Stimulated activated naive B cell treated with anti-CD40 and anti-IgM and Interleukin-4, amounts not matched to agents 10 μg/mL and 1 μg/mL and 100 μg/mL, for 72 hours (primary cell): ENCODE data around the gene GGA2.
"Not testable (repeated sequence)": the region's sequence is repeated elsewhere in the genome, so short reads cannot be mapped to it uniquely, and the experiment has no call there.

Source experiments
- ATAC-seq, 2 donors: fragments of 150-1000 bp; cut with Tn5 transposase; replicated peaks; 2 replicates each; pipeline ENCODE4 v1.10.0; 2021; ENCODE audit warnings: moderate library complexity in 1 of 2
- DNase-seq: peaks from one replicate; pipeline ENCODE4 v3.0.0; 2021
- H3K27ac Mint-ChIP-seq: one replicate; pipeline ENCODE4 v1.8.0; 2022; ENCODE audit warnings: mild to moderate bottlenecking, mixed read lengths
- H3K27me3 Mint-ChIP-seq, 2 donors: one replicate each; pipeline ENCODE4 v1.8.0; 2022; ENCODE audit warnings: mixed read lengths in 2 of 2
- H3K36me3 Mint-ChIP-seq, 2 donors: one replicate each; pipeline ENCODE4 v1.8.0; 2022; ENCODE audit warnings: mixed read lengths in 2 of 2, mild to moderate bottlenecking in 1 of 2
- H3K4me1 Mint-ChIP-seq, 2 donors: one replicate each; pipeline ENCODE4 v1.8.0; 2022; ENCODE audit warnings: mixed read lengths in 2 of 2, mild to moderate bottlenecking in 1 of 2
- H3K4me3 Mint-ChIP-seq, 2 donors: one replicate each; pipeline ENCODE4 v1.8.0; 2022; ENCODE audit warnings: mild to moderate bottlenecking in 2 of 2, mixed read lengths in 2 of 2, moderate library complexity in 1 of 2
- H3K9me3 Mint-ChIP-seq, 2 donors: one replicate each; pipeline ENCODE4 v1.8.0; 2022; ENCODE audit warnings: mixed read lengths in 2 of 2, mild to moderate bottlenecking in 1 of 2

GGA2 gene

GRCh38 chr16:23486480-23486879 lies 23.8 kb downstream of the GGA2 start:
- Mint-ChIP-seq H3K9me3 (no peaks in the 10 kb centered on the region), H3K27me3 (no peaks in the 10 kb centered on the region), H3K4me3 (no peak overlapping the region), H3K36me3 (peaks cover 39 to 60% of the 10 kb centered on the region in 2 donors), H3K27ac (no peak overlapping the region), H3K4me1 (peaks cover 3 to 5% of the 10 kb centered on the region in 2 donors)
- DNase-seq (no peak), ATAC-seq (no peak)

DNA sequence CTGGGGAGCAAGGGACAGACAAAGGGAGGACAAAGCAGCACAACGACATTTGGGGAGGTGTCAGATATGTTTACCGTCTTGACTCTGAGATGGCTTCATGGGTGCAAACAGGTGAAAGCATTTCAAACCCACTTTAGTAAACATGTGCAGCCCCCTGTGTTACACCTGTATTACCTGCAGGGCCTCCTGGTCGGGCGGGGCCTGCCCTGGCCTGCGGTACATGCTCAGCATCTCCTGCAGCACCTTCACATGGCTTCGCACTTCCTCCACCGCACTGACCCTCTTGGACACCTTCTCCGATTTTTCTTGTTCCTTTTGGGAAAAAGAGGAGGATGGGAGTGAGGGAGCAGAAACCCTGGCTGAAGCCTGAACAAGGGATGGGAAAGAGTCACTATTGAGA lies 24.5 kb downstream of the GGA2 start:
- Mint-ChIP-seq H3K27me3 (no peaks in the 10 kb centered on the region), H3K36me3 (peaks cover 35 to 60% of the 10 kb centered on the region in 2 donors), H3K27ac (no peak overlapping the region), H3K9me3 (no peaks in the 10 kb centered on the region), H3K4me1 (peaks cover 3 to 5% of the 10 kb centered on the region in 2 donors), H3K4me3 (no peak overlapping the region)
- no peak for ATAC-seq
- no peak for DNase-seq

DNA sequence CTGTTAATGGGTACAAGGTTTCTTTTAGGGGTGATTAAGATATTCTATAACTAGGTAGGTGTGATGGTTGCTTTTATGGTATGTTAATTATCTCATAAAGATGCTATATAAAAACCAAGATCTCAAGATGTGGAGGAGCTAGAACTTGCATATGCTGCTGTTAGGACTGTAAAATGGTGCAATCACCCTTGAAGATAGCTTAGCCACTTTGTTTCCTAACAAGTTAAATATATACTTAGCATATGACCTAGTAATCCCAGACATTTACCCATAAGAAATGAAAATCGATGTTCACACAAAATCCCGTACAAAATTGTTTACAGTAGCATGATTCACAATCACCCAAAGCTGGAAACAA lies 25.1 kb downstream of the GGA2 start:
- H3K4me3 Mint-ChIP-seq, result no peak overlapping the region
- peaks cover 33 to 58% of the 10 kb centered on the region in 2 donors for H3K36me3 Mint-ChIP-seq
- no peaks in the 10 kb centered on the region for H3K9me3 Mint-ChIP-seq
- DNase-seq (no peak), ATAC-seq (no peak)
- H3K27ac Mint-ChIP-seq, result no peak overlapping the region
- no peaks in the 10 kb centered on the region for H3K27me3 Mint-ChIP-seq
- H3K4me1 Mint-ChIP-seq, result peaks cover 3 to 5% of the 10 kb centered on the region in 2 donors

- no peak for ATAC-seq
- no peaks in the 10 kb centered on the region for H3K9me3 Mint-ChIP-seq
- no peak overlapping the region for H3K27ac Mint-ChIP-seq
- no peaks in the 10 kb centered on the region for H3K27me3 Mint-ChIP-seq
- peaks cover 3 to 8% of the 10 kb centered on the region in 2 donors for H3K4me1 Mint-ChIP-seq
- H3K4me3 Mint-ChIP-seq, result no peak overlapping the region
- H3K36me3 Mint-ChIP-seq, result peaks cover 33 to 58% of the 10 kb centered on the region in 2 donors
- no peak for DNase-seq
Measured at GRCh38 chr16:23484510-23485256, 25.6 kb downstream of the GGA2 start.

DNA sequence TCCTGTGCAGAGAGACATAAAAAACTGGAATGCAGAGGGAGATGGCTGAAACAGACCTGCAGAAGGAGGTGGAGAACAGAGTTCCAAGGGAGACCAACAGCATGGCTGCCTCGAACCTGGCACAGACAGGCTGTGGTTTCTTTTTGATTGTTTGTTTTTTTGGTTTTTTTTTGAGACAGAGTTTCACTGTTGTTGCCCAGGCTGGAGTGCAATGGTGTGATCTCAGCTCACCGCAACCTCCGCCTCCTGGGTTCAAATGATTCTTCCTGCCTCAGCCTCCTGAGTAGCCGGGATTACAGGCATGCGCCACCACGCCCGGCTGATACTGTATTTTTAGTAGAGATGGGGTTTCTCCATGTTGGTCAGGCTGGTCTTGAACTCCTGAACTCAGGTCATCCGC lies 26.8 kb downstream of the GGA2 start:
- H3K27ac Mint-ChIP-seq, result peak overlapping the region; percentile 81
- not testable (repeated sequence) for H3K4me3 Mint-ChIP-seq, H3K9me3 Mint-ChIP-seq, H3K27me3 Mint-ChIP-seq, DNase-seq, ATAC-seq
- H3K4me1 Mint-ChIP-seq, result peaks cover 10 to 17% of the 10 kb centered on the region in 2 donors
- H3K36me3 Mint-ChIP-seq, result peaks cover 39 to 67% of the 10 kb centered on the region in 2 donors

DNA sequence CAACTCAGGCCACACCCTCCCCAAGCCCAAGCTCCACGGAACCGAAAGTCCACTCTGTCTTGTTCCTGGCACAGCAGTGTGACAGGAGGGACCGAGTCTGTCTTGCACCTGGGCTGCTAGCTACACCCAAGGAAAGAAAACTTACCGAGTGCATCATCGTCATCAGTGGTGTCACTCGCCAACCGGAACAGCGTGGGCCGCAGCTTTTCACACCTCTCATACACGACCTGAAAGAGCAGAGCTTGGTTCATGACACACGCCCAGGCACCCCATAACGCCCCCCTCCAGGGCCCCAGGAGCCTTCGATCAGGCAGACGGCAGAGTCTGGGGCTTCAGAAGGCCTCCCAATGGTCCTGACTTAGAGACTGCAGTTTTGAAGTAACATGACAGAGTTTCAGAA lies 27.5 kb downstream of the GGA2 start:
- Mint-ChIP-seq H3K36me3 (peaks cover 45 to 70% of the 10 kb centered on the region in 2 donors), H3K9me3 (no peaks in the 10 kb centered on the region), H3K27ac (peak overlapping the region; percentile 81), H3K4me3 (no peak overlapping the region), H3K27me3 (no peaks in the 10 kb centered on the region), H3K4me1 (peaks cover 10 to 17% of the 10 kb centered on the region in 2 donors)
- DNase-seq (no peak), ATAC-seq (peak in 1 of 2 donors; percentile 46)

DNA sequence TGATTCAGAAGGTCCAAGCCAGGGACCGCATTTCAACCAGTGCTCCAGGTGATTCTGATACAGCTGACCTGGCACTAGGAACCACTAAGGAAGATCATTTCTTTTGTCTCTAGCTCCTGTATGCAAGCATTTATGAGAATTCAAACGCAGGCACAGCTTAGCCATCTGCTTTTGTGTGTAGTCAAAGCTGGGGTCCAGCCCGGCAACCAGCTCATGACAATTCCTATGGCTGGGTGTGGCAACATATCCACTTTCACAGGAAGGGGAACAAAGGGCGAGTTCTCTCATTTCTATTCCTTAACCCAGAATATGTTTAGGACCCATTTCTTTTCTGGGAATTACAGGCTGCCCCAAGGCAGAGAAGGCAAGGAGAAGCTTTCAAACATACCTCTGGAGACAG lies 30.0 kb downstream of the GGA2 start:
- DNase-seq, result no peak
- peak overlapping the region; percentile 73 for H3K27ac Mint-ChIP-seq
- peaks cover 49 to 73% of the 10 kb centered on the region in 2 donors for H3K36me3 Mint-ChIP-seq
- H3K4me3 Mint-ChIP-seq, result no peak overlapping the region
- H3K9me3 Mint-ChIP-seq, result no peaks in the 10 kb centered on the region
- H3K4me1 Mint-ChIP-seq, result peaks cover 10 to 32% of the 10 kb centered on the region in 2 donors
- no peaks in the 10 kb centered on the region for H3K27me3 Mint-ChIP-seq
- ATAC-seq, result no peak

- Mint-ChIP-seq H3K9me3 (no peaks in the 10 kb centered on the region), H3K27ac (peak overlapping the region; percentile 73), H3K4me1 (peaks cover 10 to 32% of the 10 kb centered on the region in 2 donors), H3K4me3 (no peak overlapping the region), H3K36me3 (peaks cover 49 to 73% of the 10 kb centered on the region in 2 donors), H3K27me3 (no peaks in the 10 kb centered on the region)
- ATAC-seq (no peak), DNase-seq (no peak)
Measured at GRCh38 chr16:23479138-23479537, 31.2 kb downstream of the GGA2 start.

GRCh38 chr16:23478566-23478965 lies 31.7 kb downstream of the GGA2 start:
- ATAC-seq (no peak), DNase-seq (no peak)
- peaks cover 53 to 77% of the 10 kb centered on the region in 2 donors for H3K36me3 Mint-ChIP-seq
- H3K4me3 Mint-ChIP-seq, result no peak overlapping the region
- H3K9me3 Mint-ChIP-seq, result no peaks in the 10 kb centered on the region
- peak overlapping the region; percentile 73 for H3K27ac Mint-ChIP-seq
- no peaks in the 10 kb centered on the region for H3K27me3 Mint-ChIP-seq
- H3K4me1 Mint-ChIP-seq, result peaks cover 10 to 32% of the 10 kb centered on the region in 2 donors

DNA sequence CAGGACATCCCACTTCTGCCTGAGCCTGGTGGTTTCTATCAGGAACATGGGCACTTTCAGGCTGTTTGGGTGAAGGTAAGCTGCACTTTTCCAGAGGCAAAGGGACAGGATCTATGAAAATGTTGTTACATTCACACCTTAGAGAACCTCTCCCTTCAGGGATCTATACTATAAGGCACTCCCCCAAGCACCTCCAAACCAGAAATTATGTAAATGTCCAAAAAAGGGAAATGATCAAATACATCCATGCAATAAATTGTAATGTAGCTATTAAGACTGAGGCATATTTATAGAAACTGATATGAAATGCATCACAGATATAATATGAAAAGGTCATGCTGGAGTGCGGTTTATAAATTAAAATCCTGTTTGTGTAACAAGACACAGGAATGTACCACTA lies 34.0 kb downstream of the GGA2 start:
- ATAC-seq (peak in 1 of 2 donors; percentile 35), DNase-seq (no peak)
- H3K27me3 Mint-ChIP-seq, result no peaks in the 10 kb centered on the region
- H3K27ac Mint-ChIP-seq, result peak overlapping the region; percentile 89
- no peak overlapping the region for H3K4me3 Mint-ChIP-seq
- peaks cover 47 to 57% of the 10 kb centered on the region in 2 donors for H3K36me3 Mint-ChIP-seq
- H3K9me3 Mint-ChIP-seq, result no peaks in the 10 kb centered on the region
- H3K4me1 Mint-ChIP-seq, result peaks cover 7 to 27% of the 10 kb centered on the region in 2 donors

GRCh38 chr16:23469814-23470213 lies 40.5 kb downstream of the GGA2 start:
- Mint-ChIP-seq H3K4me3 (no peak overlapping the region), H3K4me1 (peaks cover 0 to 2% of the 10 kb centered on the region in 2 donors), H3K27me3 (no peaks in the 10 kb centered on the region), H3K9me3 (no peaks in the 10 kb centered on the region), H3K27ac (peak overlapping the region; percentile 85), H3K36me3 (peaks cover 28 to 52% of the 10 kb centered on the region in 2 donors)
- ATAC-seq (no peak), DNase-seq (no peak)

DNA sequence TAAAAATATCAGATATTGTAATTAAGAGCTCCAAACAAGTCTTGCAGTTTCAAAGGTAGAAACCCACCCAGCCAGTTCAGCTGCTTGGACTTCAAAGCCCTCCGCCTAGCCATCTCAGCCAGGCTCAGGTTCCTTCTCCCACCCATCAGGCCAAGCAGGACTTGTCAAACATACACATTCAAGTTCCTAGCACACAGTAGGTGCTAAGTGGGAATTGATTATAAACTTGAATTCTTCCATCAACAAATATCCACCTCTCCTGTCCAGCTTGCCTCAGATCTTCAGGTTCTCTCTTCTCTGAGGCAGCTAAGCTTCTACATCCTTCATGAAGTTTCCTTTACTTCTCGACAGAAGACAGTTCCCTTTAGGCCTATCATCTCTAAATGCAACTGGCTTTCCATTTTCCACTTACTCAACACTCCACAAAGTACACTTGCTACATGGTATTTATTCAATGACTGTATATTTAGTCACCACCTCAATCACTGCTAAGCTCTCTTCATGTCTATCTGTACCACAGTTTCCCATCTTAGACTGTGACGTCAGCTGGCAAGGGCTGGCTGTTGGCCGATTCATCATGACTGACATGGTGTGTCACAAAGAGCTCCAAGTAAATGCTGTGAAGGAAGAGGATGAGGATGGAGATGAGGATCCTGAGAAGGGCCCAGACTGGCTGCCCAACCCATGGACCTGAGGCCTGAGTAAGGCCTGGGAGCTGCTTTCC lies 44.0 kb downstream of the GGA2 start:
- H3K4me1 Mint-ChIP-seq, result peaks cover 0 to 2% of the 10 kb centered on the region in 2 donors
- no peak for ATAC-seq
- no peaks in the 10 kb centered on the region for H3K27me3 Mint-ChIP-seq
- H3K4me3 Mint-ChIP-seq, result no peak overlapping the region
- H3K9me3 Mint-ChIP-seq, result no peaks in the 10 kb centered on the region
- no peak for DNase-seq
- H3K27ac Mint-ChIP-seq, result no peak overlapping the region
- peaks cover 20 to 48% of the 10 kb centered on the region in 2 donors for H3K36me3 Mint-ChIP-seq

- peaks cover 19 to 46% of the 10 kb centered on the region in 2 donors for H3K36me3 Mint-ChIP-seq
- no peak overlapping the region for H3K4me3 Mint-ChIP-seq
- peaks cover 0 to 1% of the 10 kb centered on the region in 2 donors for H3K4me1 Mint-ChIP-seq
- no peak for ATAC-seq
- DNase-seq, result no peak
- no peaks in the 10 kb centered on the region for H3K27me3 Mint-ChIP-seq
- no peaks in the 10 kb centered on the region for H3K9me3 Mint-ChIP-seq
- peak overlapping the region; percentile 71 for H3K27ac Mint-ChIP-seq
Measured at GRCh38 chr16:23465179-23465578, 45.1 kb downstream of the GGA2 start.

DNA sequence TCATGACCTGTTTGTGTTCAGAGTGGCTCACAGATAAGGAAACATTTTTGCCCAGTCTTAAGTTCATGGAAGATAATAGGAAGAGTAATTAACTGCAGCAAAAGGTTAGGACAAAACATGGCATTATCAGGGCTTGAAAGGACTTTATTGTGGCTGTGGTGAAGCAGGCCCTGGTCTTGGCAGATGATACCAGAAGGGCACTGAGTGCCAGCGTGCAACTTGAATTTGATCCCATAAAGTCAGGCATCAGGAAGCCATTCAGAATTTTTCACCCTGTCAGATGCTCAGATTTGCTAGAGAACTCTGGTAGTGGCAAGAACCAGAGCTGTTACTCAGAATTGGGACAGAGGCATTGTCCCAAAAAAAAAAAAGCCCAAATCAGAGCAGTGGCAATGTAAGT lies 46.1 kb downstream of the GGA2 start:
- ATAC-seq (no peak), DNase-seq (no peak)
- Mint-ChIP-seq H3K9me3 (no peaks in the 10 kb centered on the region), H3K4me3 (no peak overlapping the region), H3K36me3 (peaks cover 14 to 36% of the 10 kb centered on the region in 2 donors), H3K27ac (peak overlapping the region; percentile 81), H3K27me3 (no peaks in the 10 kb centered on the region), H3K4me1 (no peaks in the 10 kb centered on the region)

- DNase-seq, ATAC-seq, H3K4me3 Mint-ChIP-seq, H3K27ac Mint-ChIP-seq, H3K27me3 Mint-ChIP-seq, H3K4me1 Mint-ChIP-seq, H3K9me3 Mint-ChIP-seq: not testable (repeated sequence)
- peaks cover 12 to 29% of the 10 kb centered on the region in 2 donors for H3K36me3 Mint-ChIP-seq
Measured at GRCh38 chr16:23462994-23463393, 47.3 kb downstream of the GGA2 start.
